Gastrocnemius medialis (tissue), 4 donors: Measurements from ENCODE around the gene UBE3A. TPM values are rescaled to one million over a fixed set of nuclear protein-coding genes. Genes with fewer than 3 reads are reported as not detected.

ENCODE experiments used
- ATAC-seq, 2 donors: fragments of 150-250 bp; one replicate each; pipeline ENCODE4 v1.9.1; 2016
- DNase-seq, 2 donors: peaks; one replicate each; pipeline ENCODE4 v3.0.0-alpha.2; 2019
- H3K27ac ChIP-seq, 4 donors: fragments of 200-600 bp; sonication (generic); 1 replicate in 1 of 4; 2 replicates in 3 of 4; pipeline ENCODE4 v1.5.1; 2016 to 2018; ENCODE audit warnings: mild to moderate bottlenecking in 2 of 4, moderate library complexity in 1 of 4
- H3K27me3 ChIP-seq, 3 donors: fragments of 200-600 bp; sonication (generic) in 2 of 3; 1 replicate in 1 of 3; 2 replicates in 2 of 3; pipeline versions ENCODE4 v1.5.1 to v1.6.0; 2016 to 2019; ENCODE audit warnings: mild to moderate bottlenecking in 1 of 3, moderate library complexity in 1 of 3
- H3K36me3 ChIP-seq, 2 donors: fragments of 200-600 bp; sonication (generic) in 1 of 2; one replicate each; pipeline ENCODE4 v1.5.1; 2017 to 2018
- H3K4me1 ChIP-seq, 2 donors: fragments of 200-600 bp; sonication (generic) in 1 of 2; one replicate each; pipeline ENCODE4 v1.5.1; 2016 to 2017; ENCODE audit warnings: mild to moderate bottlenecking in 2 of 2
- H3K4me3 ChIP-seq, 4 donors: fragments of 200-600 bp; sonication (generic) in 3 of 4; 1 replicate in 1 of 4; 2 replicates in 3 of 4; pipeline ENCODE4 v1.5.1; 2016 to 2019; ENCODE audit warnings: mild to moderate bottlenecking in 2 of 4
- H3K9me3 ChIP-seq, 3 donors: fragments of 200-600 bp; sonication (generic) in 2 of 3; 1 replicate in 1 of 3; 2 replicates in 2 of 3; pipeline ENCODE4 v1.5.1; 2016 to 2019
- POLR2A ChIP-seq, 2 donors: fragments of 450-650 bp; IDR thresholded peaks; one replicate each; pipeline ENCODE4 v1.6.1; 2017; ENCODE audit warnings: antibody characterized with exemption in 2 of 2, mild to moderate bottlenecking in 2 of 2, moderate library complexity in 2 of 2
- in situ Hi-C, 4 donors: fragments of 200-750 bp; cut with MboI; loops; one replicate each; pipeline versions ENCODE4 v1.15.0 to v1.8.0; 2017; ENCODE audit warnings: low sequenced_read_pairs in 4 of 4
- intact Hi-C: fragments of 100-400 bp; cut with DNase I; formaldehyde crosslinking; loops from one replicate; pipeline ENCODE4 v1.15.1; 2023; ENCODE audit warnings: low total_unique reads
- total RNA-seq, 4 donors: library from RNA; depleted of rRNA; stranded (reverse); fragments of >200 nt; gene quantifications; one replicate each; pipeline versions ENCODE4 v1.1.0 to v1.2.3, GENCODE V29; 2016
- TF ChIP-seq, protein P1 (sequence below), 5 experiments: fragments of 450-650 bp in 3 of 5; fragments of 200-600 bp in 2 of 5; sonication (generic) in 2 of 5; IDR thresholded peaks in 4 of 5; conservative IDR thresholded peaks in 1 of 5; 1 replicate in 4 of 5; 2 replicates in 1 of 5; pipeline ENCODE4 v1.5.1; 2016 to 2019; ENCODE audit warnings: antibody characterized with exemption in 5 of 5, mild to moderate bottlenecking in 3 of 5, moderate library complexity in 3 of 5

The UBE3A gene
- total RNA-seq, 4 donors from 2014 or later = 107 to 154 (median 130) TPM

DNA sequence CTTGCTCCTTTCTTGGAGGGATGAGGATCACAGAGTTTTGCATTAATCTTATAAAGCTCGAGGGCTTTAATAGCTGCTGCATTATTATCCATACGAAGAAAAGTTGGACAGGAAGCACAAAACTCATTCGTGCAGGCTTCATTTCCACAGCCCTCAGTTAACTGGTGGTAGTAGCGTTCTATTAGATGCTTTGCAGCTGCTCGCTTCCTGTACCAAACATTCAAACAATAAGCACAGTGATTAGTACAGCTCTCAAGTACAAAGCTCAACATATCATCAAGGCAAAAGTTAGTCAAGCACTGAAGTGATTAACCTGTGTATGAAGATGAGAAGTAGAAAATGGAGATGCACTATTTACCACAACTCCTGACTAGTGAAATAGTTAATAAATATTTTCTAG, 63.3 kb downstream of the UBE3A start:
- intact Hi-C loops = no loop called here

DNA sequence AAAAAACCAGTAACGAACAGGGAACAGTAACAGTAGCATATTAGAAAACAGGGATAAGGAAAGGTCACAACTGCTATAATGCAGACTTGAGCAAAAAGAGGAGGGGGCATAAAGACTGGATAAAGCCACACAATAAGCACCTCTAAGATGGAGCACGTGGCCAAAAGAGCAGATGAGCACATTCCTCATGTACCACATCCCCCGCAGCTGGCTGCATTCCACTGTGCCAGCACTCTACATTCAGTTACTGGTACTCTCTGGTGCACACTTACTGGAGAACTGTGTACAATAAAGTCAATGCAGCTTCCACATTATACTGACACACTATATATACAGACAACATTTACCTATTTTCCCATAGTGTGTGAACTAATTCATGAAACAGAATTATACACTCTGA, 64.7 kb downstream of the UBE3A start:
- in situ Hi-C loops = no loop called here
- ATAC-seq = no peak
- intact Hi-C loops = no loop called here

More for the DNA sequence above, 63.3 kb downstream of the UBE3A start:
- ATAC-seq (no peak), DNase-seq (no peak)
- Histone ChIP-seq H3K27ac (no peak overlapping the region), H3K9me3 (no peaks in the 10 kb centered on the region), H3K36me3 (peaks cover 3 to 43% of the 10 kb centered on the region in 2 donors), H3K4me1 (peaks cover 4 to 13% of the 10 kb centered on the region in 2 donors), H3K4me3 (no peak overlapping the region), H3K27me3 (no peaks in the 10 kb centered on the region)
- TF ChIP-seq POLR2A (IDR thresholded peaks at IDR 0.05) = no peak
- TF ChIP-seq, protein P1, sequence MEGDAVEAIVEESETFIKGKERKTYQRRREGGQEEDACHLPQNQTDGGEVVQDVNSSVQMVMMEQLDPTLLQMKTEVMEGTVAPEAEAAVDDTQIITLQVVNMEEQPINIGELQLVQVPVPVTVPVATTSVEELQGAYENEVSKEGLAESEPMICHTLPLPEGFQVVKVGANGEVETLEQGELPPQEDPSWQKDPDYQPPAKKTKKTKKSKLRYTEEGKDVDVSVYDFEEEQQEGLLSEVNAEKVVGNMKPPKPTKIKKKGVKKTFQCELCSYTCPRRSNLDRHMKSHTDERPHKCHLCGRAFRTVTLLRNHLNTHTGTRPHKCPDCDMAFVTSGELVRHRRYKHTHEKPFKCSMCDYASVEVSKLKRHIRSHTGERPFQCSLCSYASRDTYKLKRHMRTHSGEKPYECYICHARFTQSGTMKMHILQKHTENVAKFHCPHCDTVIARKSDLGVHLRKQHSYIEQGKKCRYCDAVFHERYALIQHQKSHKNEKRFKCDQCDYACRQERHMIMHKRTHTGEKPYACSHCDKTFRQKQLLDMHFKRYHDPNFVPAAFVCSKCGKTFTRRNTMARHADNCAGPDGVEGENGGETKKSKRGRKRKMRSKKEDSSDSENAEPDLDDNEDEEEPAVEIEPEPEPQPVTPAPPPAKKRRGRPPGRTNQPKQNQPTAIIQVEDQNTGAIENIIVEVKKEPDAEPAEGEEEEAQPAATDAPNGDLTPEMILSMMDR (IDR thresholded peaks at IDR 0.05 in 4 of 5, conservative IDR thresholded peaks at IDR 0.05 in 1 of 5) = no peak
- in situ Hi-C loops = no loop called here

DNA sequence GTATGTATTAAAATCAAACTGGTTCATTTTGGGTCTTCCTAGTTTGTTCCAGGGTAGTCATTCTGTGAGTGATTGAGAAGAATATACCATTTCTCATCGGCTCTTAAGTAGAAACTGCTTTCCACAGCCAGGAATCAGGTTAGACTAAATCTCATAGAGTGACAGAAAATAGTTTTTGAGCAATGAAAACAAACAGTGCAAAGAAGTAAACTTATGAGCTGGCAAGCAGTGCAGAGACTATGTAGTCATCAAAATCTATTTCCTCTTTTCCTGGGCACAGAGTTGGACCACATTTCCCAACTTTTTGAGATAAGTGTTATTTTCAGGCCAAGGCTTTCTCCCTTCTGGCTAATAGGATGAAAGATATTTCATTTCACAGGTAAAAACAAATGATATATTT, 66.5 kb downstream of the UBE3A start:
- H3K4me1 ChIP-seq = peaks cover 8 to 16% of the 10 kb centered on the region in 2 donors
- in situ Hi-C loops (no loop called here), intact Hi-C loops (no loop called here)
- H3K27ac ChIP-seq = no peak overlapping the region
- H3K27me3 ChIP-seq = no peaks in the 10 kb centered on the region
- no peak for TF ChIP-seq POLR2A (IDR thresholded peaks at IDR 0.05)
- TF ChIP-seq, protein P1 (IDR thresholded peaks at IDR 0.05 in 4 of 5, conservative IDR thresholded peaks at IDR 0.05 in 1 of 5) = no peak
- no peak for ATAC-seq
- H3K9me3 ChIP-seq = no peaks in the 10 kb centered on the region
- peaks cover 5 to 51% of the 10 kb centered on the region in 2 donors for H3K36me3 ChIP-seq
- H3K4me3 ChIP-seq = no peak overlapping the region
- no peak for DNase-seq

More for the DNA sequence above, 64.7 kb downstream of the UBE3A start:
- TF ChIP-seq POLR2A (IDR thresholded peaks at IDR 0.05) = no peak
- TF ChIP-seq, protein P1 (IDR thresholded peaks at IDR 0.05 in 4 of 5, conservative IDR thresholded peaks at IDR 0.05 in 1 of 5) = no peak
- peaks cover 5 to 50% of the 10 kb centered on the region in 2 donors for H3K36me3 ChIP-seq
- no peak overlapping the region for H3K27ac ChIP-seq
- H3K4me1 ChIP-seq = peaks cover 5% of the 10 kb centered on the region in 2 donors
- H3K4me3 ChIP-seq = no peak overlapping the region
- no peaks in the 10 kb centered on the region for H3K27me3 ChIP-seq
- no peak for DNase-seq
- no peaks in the 10 kb centered on the region for H3K9me3 ChIP-seq

DNA sequence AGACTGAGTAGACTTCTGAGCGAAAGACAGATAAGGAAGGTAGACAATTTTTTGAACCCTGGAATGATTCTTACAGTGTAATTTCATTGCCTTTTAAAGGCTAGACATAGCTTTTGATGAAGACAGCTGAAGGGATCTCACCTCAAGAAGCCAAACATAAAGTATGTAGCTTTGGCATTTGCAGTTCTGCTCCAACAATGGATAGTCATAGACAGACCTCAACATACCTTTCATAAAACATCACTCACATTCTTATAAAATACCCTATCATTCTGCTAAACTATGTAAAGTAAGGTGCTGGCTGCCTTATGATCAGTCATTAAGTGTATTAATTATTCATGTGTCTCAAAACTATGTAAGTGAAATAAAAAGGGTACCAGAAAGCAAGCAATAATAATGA, 70.0 kb downstream of the UBE3A start:
- Histone ChIP-seq H3K9me3 (no peaks in the 10 kb centered on the region), H3K4me1 (peaks cover 4 to 12% of the 10 kb centered on the region in 2 donors), H3K27me3 (no peaks in the 10 kb centered on the region), H3K27ac (no peak overlapping the region), H3K4me3 (no peak overlapping the region), H3K36me3 (peaks cover 5 to 35% of the 10 kb centered on the region in 2 donors)
- no peak for DNase-seq
- ATAC-seq = no peak
- in situ Hi-C loops (loop anchor here in 1 of 4 donors (10.0 kb wide), 1 partner anchor 46 kb away; no protein-coding TSS in a partner anchor), intact Hi-C loops (no loop called here)
- TF ChIP-seq POLR2A (IDR thresholded peaks at IDR 0.05) = no peak

DNA sequence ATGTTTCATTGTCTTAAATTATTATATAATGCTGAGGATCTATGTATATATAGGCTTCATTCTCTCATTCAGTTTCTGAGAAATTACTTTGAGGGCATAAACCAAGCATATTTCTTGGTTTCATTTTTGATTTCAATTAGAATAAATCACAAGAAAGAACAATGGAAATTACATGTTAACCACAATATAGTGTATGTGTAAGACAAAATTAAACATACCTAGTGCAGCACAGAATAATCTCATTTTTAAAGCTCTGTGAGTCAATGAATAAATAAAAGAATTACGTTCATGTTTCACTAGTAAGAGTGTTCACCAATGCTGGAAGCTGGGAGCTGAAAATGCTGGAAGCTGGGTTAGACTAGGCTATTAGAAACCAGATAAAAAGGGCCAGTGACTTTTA, 72.8 kb downstream of the UBE3A start:
- H3K9me3 ChIP-seq = no peaks in the 10 kb centered on the region
- TF ChIP-seq, protein P1 (IDR thresholded peaks at IDR 0.05 in 4 of 5, conservative IDR thresholded peaks at IDR 0.05 in 1 of 5) = no peak
- no peak for TF ChIP-seq POLR2A (IDR thresholded peaks at IDR 0.05)

More for the DNA sequence above, 72.8 kb downstream of the UBE3A start:
- H3K27me3 ChIP-seq = no peaks in the 10 kb centered on the region
- no peak overlapping the region for H3K4me3 ChIP-seq
- H3K4me1 ChIP-seq = peaks cover 19 to 30% of the 10 kb centered on the region in 2 donors
- in situ Hi-C loops = loop anchor here in 1 of 4 donors (10.0 kb wide), 1 partner anchor 49 kb away; no protein-coding TSS in a partner anchor
- no peak for DNase-seq
- no peak overlapping the region for H3K27ac ChIP-seq
- peaks cover 5 to 18% of the 10 kb centered on the region in 2 donors for H3K36me3 ChIP-seq
- no peak for ATAC-seq
- intact Hi-C loops = no loop called here
